NCI-H2196 (cell line): ENCODE results near the gene RNF213.
A peak's percentile ranks its signal among the peaks of the same experiment; 100 is the strongest.
"Not testable (repeated sequence)": the region's sequence is repeated elsewhere in the genome, so short reads cannot be mapped to it uniquely, and the experiment has no call there.

Source experiments
- DNase-seq: peaks from one replicate; lab custom pipeline; 2025; ENCODE audit not compliant: unreplicated experiment; lab: John Stamatoyannopoulos, UW

The RNF213 gene

DNA sequence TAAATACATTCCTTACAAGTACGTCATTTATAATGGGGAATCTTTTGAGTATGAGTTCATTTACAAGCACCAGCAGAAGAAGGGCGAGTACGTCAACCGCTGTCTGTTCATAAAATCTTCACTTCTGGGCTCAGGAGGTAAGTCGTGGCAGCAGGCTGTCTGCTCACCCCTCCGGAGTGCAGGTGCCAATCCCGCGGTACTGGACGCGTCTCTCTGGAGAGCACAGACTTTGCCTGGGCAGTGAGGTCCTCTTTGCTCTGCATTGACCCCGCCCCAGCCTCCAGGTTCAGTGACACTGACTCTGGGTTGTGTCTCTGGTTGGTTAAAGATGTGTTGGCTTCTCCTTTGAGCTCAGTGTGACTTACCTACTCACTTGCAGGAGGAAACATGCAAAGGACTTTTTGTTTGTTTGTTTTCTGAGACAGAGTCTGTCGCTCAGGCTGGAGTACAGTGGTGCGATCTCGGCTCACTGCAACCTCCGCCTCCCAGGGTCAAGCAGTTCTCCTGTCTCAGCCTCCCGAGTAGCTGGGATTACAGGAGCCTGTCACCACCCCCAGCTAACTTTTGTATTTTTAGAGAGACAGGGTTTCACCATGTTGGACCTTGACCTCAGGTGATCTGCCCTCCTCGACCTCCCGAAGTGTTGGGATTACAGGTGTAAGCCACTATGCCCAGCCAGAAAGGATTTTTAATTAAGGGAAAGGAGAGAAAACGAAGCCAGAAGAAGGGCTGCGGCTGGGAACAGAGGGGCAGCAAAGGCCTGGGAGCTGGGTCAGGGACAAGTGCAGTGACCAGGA, 31.2 kb downstream of the RNF213 start:
- DNase-seq, result no peak

DNA sequence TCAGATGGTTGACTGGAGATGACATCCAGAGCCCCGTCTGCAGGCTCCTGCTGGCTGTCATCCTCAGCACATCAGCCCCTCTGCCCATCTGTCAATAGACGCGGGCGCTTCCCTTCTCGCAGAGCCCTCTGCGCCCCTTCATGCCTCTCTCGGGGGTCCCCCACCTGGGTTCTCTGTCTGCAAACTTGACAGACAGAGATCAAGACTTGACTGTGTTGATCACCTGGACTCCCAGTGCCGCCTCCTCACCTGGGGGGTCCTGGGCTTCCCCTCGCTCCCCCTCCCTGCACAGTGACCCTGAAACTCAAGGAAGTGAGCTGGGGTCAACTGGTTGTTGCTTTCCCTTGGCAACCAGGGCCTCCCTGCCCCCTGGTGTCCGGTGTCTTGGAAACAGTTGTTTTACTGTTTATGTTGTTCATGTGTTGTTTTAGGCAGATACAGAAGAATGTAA, 31.9 kb downstream of the RNF213 start:
- no peak for DNase-seq

DNA sequence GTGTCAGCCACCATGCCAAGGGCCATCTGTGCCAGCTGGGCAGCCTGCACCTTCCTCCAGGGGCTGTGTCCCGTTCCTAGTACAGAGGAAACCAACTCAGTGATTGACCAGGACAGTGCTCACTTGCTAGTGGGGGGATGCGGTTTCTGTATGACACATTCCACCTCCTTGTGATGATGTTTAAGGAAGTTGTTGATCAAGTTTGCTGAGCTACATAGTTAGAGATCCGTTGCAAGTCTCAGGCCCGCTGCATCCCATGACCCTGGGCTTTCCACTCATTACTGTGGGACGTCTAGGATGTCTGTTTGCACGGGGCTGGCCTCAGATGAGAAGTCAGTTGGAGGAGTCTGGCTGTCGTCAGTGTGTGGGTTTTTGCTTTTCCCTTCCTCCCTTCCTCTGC, 33.6 kb downstream of the RNF213 start:
- no peak for DNase-seq

DNA sequence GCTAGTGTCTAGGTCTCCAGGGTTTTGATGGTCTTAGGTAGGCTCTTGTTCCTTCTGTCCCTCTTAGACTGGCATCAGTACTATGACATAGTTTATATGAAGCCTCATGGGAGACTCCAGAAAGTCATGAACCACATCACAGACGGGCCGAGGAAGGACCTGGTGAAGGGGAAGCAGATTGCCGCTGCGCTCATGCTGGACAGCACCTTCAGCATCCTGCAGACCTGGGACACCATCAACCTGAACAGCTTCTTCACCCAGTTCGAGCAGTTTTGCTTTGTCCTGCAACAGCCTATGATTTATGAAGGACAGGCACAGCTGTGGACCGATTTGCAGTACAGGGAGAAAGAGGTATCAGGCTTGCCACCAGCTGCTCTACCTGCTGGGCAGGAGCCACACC, 34.0 kb downstream of the RNF213 start:
- DNase-seq, result no peak

- DNase-seq, result no peak
These were observed 34.5 kb downstream of the RNF213 start for GRCh38 chr17:80295146-80295545.

DNA sequence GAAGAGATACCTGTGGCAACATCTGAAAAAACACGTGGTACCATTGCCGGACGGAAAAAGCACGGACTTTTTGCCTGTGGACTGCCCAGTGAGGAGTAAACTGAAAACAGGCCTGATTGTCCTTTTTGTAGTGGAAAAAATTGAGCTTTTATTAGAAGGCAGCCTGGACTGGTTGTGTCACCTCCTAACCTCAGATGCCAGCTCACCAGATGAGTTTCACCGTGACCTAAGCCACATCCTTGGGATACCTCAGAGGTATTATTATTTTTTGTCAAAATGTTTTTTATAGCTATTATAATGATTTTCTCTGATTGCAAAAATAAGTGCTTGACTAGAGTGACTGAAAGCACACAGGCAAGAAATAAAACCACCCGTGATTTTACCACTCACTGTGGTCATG, 34.9 kb downstream of the RNF213 start:
- DNase-seq, result no peak

DNA sequence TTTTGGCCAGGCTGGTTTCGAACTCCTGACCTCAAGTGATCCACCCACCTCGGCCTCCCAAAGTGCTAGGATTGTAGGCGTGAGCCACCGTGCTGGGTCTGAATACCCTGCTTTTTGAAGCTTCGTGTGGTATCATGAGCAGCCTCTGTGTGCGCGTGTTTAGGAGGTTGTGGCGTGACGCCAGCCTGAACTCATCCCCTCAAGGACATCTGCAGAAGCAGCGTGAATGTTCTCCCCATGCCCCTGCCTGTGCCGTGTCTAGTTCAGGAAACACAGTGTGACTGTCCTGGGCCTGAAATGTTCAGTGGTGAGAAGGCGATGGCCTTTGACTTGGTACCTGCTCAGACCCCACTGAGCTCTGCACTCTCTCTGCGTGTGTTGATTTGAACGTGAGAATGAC, 35.6 kb downstream of the RNF213 start:
- no peak for DNase-seq

GRCh38 chr17:80297996-80298560, 37.4 kb downstream of the RNF213 start:
- DNase-seq, result peak; percentile 86

- not testable (repeated sequence) for DNase-seq
These were observed 38.9 kb downstream of the RNF213 start for GRCh38 chr17:80299350-80300100.

GRCh38 chr17:80300756-80301155, 40.1 kb downstream of the RNF213 start:
- not testable (repeated sequence) for DNase-seq

- DNase-seq, result no peak
These were observed 43.2 kb downstream of the RNF213 start for GRCh38 chr17:80303824-80304223.

DNA sequence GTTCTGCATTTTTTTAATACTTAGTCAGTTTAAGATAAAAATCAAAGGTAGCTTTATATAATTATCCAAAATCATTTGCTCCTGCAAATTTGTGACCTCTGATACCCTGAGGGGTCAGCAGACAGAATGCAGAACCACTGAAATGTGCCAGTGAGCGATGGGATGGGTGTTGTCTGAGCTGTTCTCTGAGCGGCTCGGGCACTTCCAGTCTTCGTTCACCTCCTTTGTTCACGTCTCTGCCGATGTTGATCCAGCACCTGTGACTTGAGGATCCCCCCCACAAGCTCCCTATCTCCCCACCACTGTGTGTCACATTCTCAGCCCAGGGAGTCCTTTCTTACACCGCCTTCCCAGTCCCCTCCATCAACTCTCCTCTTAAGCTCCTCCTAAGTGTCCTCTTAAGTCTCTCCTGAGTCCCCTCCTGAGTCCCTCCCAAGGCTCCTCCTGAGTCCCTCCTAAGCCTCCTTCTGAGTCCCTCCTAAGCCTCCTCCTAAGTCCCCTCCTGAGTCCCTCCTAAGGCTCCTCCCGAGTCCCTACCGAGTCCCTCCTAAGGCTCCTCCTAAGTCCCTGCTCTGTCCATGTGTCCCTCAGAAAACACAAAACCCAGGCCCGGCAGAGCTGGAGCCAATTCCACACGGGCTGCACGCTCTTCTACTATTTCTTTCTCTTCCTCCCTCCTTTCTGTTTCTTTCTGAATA, 47.5 kb downstream of the RNF213 start:
- DNase-seq, result no peak

- DNase-seq, result no peak
These were observed 48.3 kb downstream of the RNF213 start for GRCh38 chr17:80308692-80309517.

GRCh38 chr17:80311216-80311827, 50.7 kb downstream of the RNF213 start:
- no peak for DNase-seq

GRCh38 chr17:80312621-80313135, 52.0 kb downstream of the RNF213 start:
- DNase-seq, result no peak

GRCh38 chr17:80313160-80313829, 52.6 kb downstream of the RNF213 start:
- DNase-seq, result no peak

DNA sequence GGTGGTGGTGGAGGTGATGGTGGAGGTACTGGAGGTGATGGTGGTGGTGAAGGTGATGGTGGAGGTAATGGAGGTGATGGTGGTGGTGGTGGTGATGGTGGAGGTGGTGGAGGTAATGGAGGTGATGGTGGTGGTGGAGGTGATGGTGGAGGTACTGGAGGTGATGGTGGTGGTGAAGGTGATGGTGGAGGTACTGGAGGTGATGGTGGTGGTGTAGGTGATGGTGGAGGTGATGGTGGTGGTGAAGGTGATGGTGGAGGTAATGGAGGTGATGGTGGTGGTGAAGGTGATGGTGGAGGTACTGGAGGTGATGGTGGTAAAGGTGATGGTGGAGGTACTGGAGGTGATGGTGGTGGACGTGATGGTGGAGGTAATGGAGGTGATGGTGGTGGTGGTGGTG, 53.3 kb downstream of the RNF213 start:
- DNase-seq, result not testable (repeated sequence)

GRCh38 chr17:80315517-80316182, 55.0 kb downstream of the RNF213 start:
- no peak for DNase-seq

GRCh38 chr17:80316431-80316830, 55.8 kb downstream of the RNF213 start:
- no peak for DNase-seq
